ENCODE data around the gene FARS2.
A peak's percentile ranks its signal among the peaks of the same experiment; 100 is the strongest.

FARS2 gene

GRCh38 chr6:5712349-5713215 lies 451.3 kb downstream of the FARS2 start:
- CTCF ChIA-PET, result interaction anchor here (1.4 kb wide), 1 partner anchor 40 kb away, joined by 3 read pairs; no protein-coding TSS in a partner anchor
- no peak overlapping the region for H3K4me3 ChIP-seq (ENCODE audit: control insufficient read depth in 1 of 7, extremely low read depth in 1 of 7, insufficient read depth in 4 of 7, low read depth in 2 of 7, low read length in 6 of 7)
- WGBS (ENCODE audit: insufficient coverage), result 91% methylated on average over 9 of the region's 10 CpGs
- no peak for DNase-seq
- no peaks in the 10 kb centered on the region for H3K36me3 ChIP-seq (ENCODE audit: control insufficient read depth in 4 of 4, insufficient read depth in 4 of 4, low read length in 3 of 4)
- H3K9me3 ChIP-seq (ENCODE audit: control extremely low read depth in 1 of 5, control insufficient read depth in 4 of 5, insufficient read depth in 2 of 5, low read depth in 1 of 5, low read length in 4 of 5), result peaks cover 2 to 16% (median 3%) of the 10 kb centered on the region in 5 experiments
- H3K27ac ChIP-seq (ENCODE audit: insufficient read depth in 1 of 2, low read depth in 1 of 2, low read length in 2 of 2, poor library complexity in 1 of 2, severe bottlenecking in 2 of 2), result no peak overlapping the region
- H3K4me1 ChIP-seq (ENCODE audit: control extremely low read depth in 1 of 4, control insufficient read depth in 4 of 4, insufficient read depth in 4 of 4, low read length in 3 of 4), result peaks cover 0 to 3% (median 0%) of the 10 kb centered on the region in 4 experiments
- POLR2A ChIA-PET, result no interaction called here
- no peaks in the 10 kb centered on the region for H3K27me3 ChIP-seq (replicated peaks in 2 of 5; ENCODE audit: control insufficient read depth in 4 of 5, insufficient read depth in 5 of 5, low read length in 4 of 5)

- Histone ChIP-seq H3K36me3 (ENCODE audit: control insufficient read depth in 4 of 4, insufficient read depth in 4 of 4, low read length in 3 of 4) (no peaks in the 10 kb centered on the region), H3K27me3 (replicated peaks in 2 of 5; ENCODE audit: control insufficient read depth in 4 of 5, insufficient read depth in 5 of 5, low read length in 4 of 5) (no peaks in the 10 kb centered on the region), H3K4me1 (ENCODE audit: control extremely low read depth in 1 of 4, control insufficient read depth in 4 of 4, insufficient read depth in 4 of 4, low read length in 3 of 4) (peaks cover 0 to 5% (median under 1%) of the 10 kb centered on the region in 4 experiments), H3K9me3 (ENCODE audit: control extremely low read depth in 1 of 5, control insufficient read depth in 4 of 5, insufficient read depth in 2 of 5, low read depth in 1 of 5, low read length in 4 of 5) (peaks cover 2 to 17% (median 3%) of the 10 kb centered on the region in 5 experiments), H3K4me3 (ENCODE audit: control insufficient read depth in 1 of 7, extremely low read depth in 1 of 7, insufficient read depth in 4 of 7, low read depth in 2 of 7, low read length in 6 of 7) (no peak overlapping the region), H3K27ac (ENCODE audit: insufficient read depth in 1 of 2, low read depth in 1 of 2, low read length in 2 of 2, poor library complexity in 1 of 2, severe bottlenecking in 2 of 2) (no peak overlapping the region)
- DNase-seq, result no peak
- CTCF ChIA-PET, result interaction anchor here (1.4 kb wide), 1 partner anchor 40 kb away, joined by 3 read pairs; no protein-coding TSS in a partner anchor
- POLR2A ChIA-PET, result no interaction called here
- 98% methylated on average over 7 of the region's 7 CpGs for WGBS (ENCODE audit: insufficient coverage)
These were observed 452.2 kb downstream of the FARS2 start for GRCh38 chr6:5713519-5713918.

- 25% methylated on average over 4 of the region's 5 CpGs for WGBS (ENCODE audit: insufficient coverage)
- no peak overlapping the region for H3K4me3 ChIP-seq (ENCODE audit: control insufficient read depth in 1 of 7, extremely low read depth in 1 of 7, insufficient read depth in 4 of 7, low read depth in 2 of 7, low read length in 6 of 7)
- peak; percentile 20 to 75 (median 64) for DNase-seq
- ChIA-PET POLR2A (no interaction called here), CTCF (interaction anchor here (1.8 kb wide), 1 partner anchor 248 kb away, joined by 4 read pairs; no protein-coding TSS in a partner anchor)
- no peaks in the 10 kb centered on the region for H3K36me3 ChIP-seq (ENCODE audit: control insufficient read depth in 4 of 4, insufficient read depth in 4 of 4, low read length in 3 of 4)
- peaks cover 2 to 17% (median 3%) of the 10 kb centered on the region in 5 experiments for H3K9me3 ChIP-seq (ENCODE audit: control extremely low read depth in 1 of 5, control insufficient read depth in 4 of 5, insufficient read depth in 2 of 5, low read depth in 1 of 5, low read length in 4 of 5)
- H3K4me1 ChIP-seq (ENCODE audit: control extremely low read depth in 1 of 4, control insufficient read depth in 4 of 4, insufficient read depth in 4 of 4, low read length in 3 of 4), result peaks cover 0 to 12% (median 3%) of the 10 kb centered on the region in 4 experiments
- H3K27ac ChIP-seq (ENCODE audit: insufficient read depth in 1 of 2, low read depth in 1 of 2, low read length in 2 of 2, poor library complexity in 1 of 2, severe bottlenecking in 2 of 2), result no peak overlapping the region
- H3K27me3 ChIP-seq (replicated peaks in 2 of 5; ENCODE audit: control insufficient read depth in 4 of 5, insufficient read depth in 5 of 5, low read length in 4 of 5), result no peaks in the 10 kb centered on the region
These were observed 457.1 kb downstream of the FARS2 start for GRCh38 chr6:5718231-5718947.

GRCh38 chr6:5723841-5724691 lies 462.8 kb downstream of the FARS2 start:
- WGBS (ENCODE audit: insufficient coverage), result 44% methylated on average over 21 of the region's 21 CpGs
- CTCF ChIA-PET, result interaction anchor here (1.2 kb wide), 2 partner anchors 12 to 253 kb away, joined by 3 to 4 read pairs; no protein-coding TSS in a partner anchor
- no peaks in the 10 kb centered on the region for H3K27me3 ChIP-seq (replicated peaks in 2 of 5; ENCODE audit: control insufficient read depth in 4 of 5, insufficient read depth in 5 of 5, low read length in 4 of 5)
- no peaks in the 10 kb centered on the region for H3K9me3 ChIP-seq (ENCODE audit: control extremely low read depth in 1 of 5, control insufficient read depth in 4 of 5, insufficient read depth in 2 of 5, low read depth in 1 of 5, low read length in 4 of 5)
- peak; percentile 11 to 67 (median 43) for DNase-seq
- H3K27ac ChIP-seq (ENCODE audit: insufficient read depth in 1 of 2, low read depth in 1 of 2, low read length in 2 of 2, poor library complexity in 1 of 2, severe bottlenecking in 2 of 2), result no peak overlapping the region
- no peaks in the 10 kb centered on the region for H3K36me3 ChIP-seq (ENCODE audit: control insufficient read depth in 4 of 4, insufficient read depth in 4 of 4, low read length in 3 of 4)
- peak overlapping the region in 4 of 7 experiments; percentile 8 to 48 (median 43) for H3K4me3 ChIP-seq (ENCODE audit: control insufficient read depth in 1 of 7, extremely low read depth in 1 of 7, insufficient read depth in 4 of 7, low read depth in 2 of 7, low read length in 6 of 7)
- H3K4me1 ChIP-seq (ENCODE audit: control extremely low read depth in 1 of 4, control insufficient read depth in 4 of 4, insufficient read depth in 4 of 4, low read length in 3 of 4), result peaks cover 0 to 18% (median 8%) of the 10 kb centered on the region in 4 experiments
- POLR2A ChIA-PET, result no interaction called here

GRCh38 chr6:5724911-5725310 lies 463.6 kb downstream of the FARS2 start:
- ChIA-PET POLR2A (no interaction called here), CTCF (interaction anchor here (1.2 kb wide), 2 partner anchors 11 to 254 kb away, joined by 3 to 4 read pairs; no protein-coding TSS in a partner anchor)
- no peak overlapping the region for H3K4me3 ChIP-seq (ENCODE audit: control insufficient read depth in 1 of 7, extremely low read depth in 1 of 7, insufficient read depth in 4 of 7, low read depth in 2 of 7, low read length in 6 of 7)
- no peaks in the 10 kb centered on the region for H3K27me3 ChIP-seq (replicated peaks in 2 of 5; ENCODE audit: control insufficient read depth in 4 of 5, insufficient read depth in 5 of 5, low read length in 4 of 5)
- no peaks in the 10 kb centered on the region for H3K9me3 ChIP-seq (ENCODE audit: control extremely low read depth in 1 of 5, control insufficient read depth in 4 of 5, insufficient read depth in 2 of 5, low read depth in 1 of 5, low read length in 4 of 5)
- DNase-seq, result no peak
- WGBS (ENCODE audit: insufficient coverage), result 98% methylated on average over 9 of the region's 10 CpGs
- no peak overlapping the region for H3K27ac ChIP-seq (ENCODE audit: insufficient read depth in 1 of 2, low read depth in 1 of 2, low read length in 2 of 2, poor library complexity in 1 of 2, severe bottlenecking in 2 of 2)
- H3K36me3 ChIP-seq (ENCODE audit: control insufficient read depth in 4 of 4, insufficient read depth in 4 of 4, low read length in 3 of 4), result no peaks in the 10 kb centered on the region
- peaks cover 0 to 18% (median 8%) of the 10 kb centered on the region in 4 experiments for H3K4me1 ChIP-seq (ENCODE audit: control extremely low read depth in 1 of 4, control insufficient read depth in 4 of 4, insufficient read depth in 4 of 4, low read length in 3 of 4)

GRCh38 chr6:5726976-5727718 lies 465.8 kb downstream of the FARS2 start:
- H3K4me3 ChIP-seq (ENCODE audit: control insufficient read depth in 1 of 7, extremely low read depth in 1 of 7, insufficient read depth in 4 of 7, low read depth in 2 of 7, low read length in 6 of 7), result no peak overlapping the region
- DNase-seq, result no peak
- H3K27me3 ChIP-seq (replicated peaks in 2 of 5; ENCODE audit: control insufficient read depth in 4 of 5, insufficient read depth in 5 of 5, low read length in 4 of 5), result no peaks in the 10 kb centered on the region
- ChIA-PET CTCF (no interaction called here), POLR2A (no interaction called here)
- H3K4me1 ChIP-seq (ENCODE audit: control extremely low read depth in 1 of 4, control insufficient read depth in 4 of 4, insufficient read depth in 4 of 4, low read length in 3 of 4), result peaks cover 0 to 18% (median 8%) of the 10 kb centered on the region in 4 experiments
- no peak overlapping the region for H3K27ac ChIP-seq (ENCODE audit: insufficient read depth in 1 of 2, low read depth in 1 of 2, low read length in 2 of 2, poor library complexity in 1 of 2, severe bottlenecking in 2 of 2)
- no peaks in the 10 kb centered on the region for H3K9me3 ChIP-seq (ENCODE audit: control extremely low read depth in 1 of 5, control insufficient read depth in 4 of 5, insufficient read depth in 2 of 5, low read depth in 1 of 5, low read length in 4 of 5)
- WGBS (ENCODE audit: insufficient coverage), result 93% methylated on average over 16 of the region's 17 CpGs
- H3K36me3 ChIP-seq (ENCODE audit: control insufficient read depth in 4 of 4, insufficient read depth in 4 of 4, low read length in 3 of 4), result no peaks in the 10 kb centered on the region
